8988T (cell line): ENCODE results near the gene C12orf56.
"Not testable (repeated sequence)": the region's sequence is repeated elsewhere in the genome, so short reads cannot be mapped to it uniquely, and the experiment has no call there.

Experiments used
- DNase-seq: peaks from one replicate; pipeline ENCODE4 v3.0.0; 2011

The C12orf56 gene

DNA sequence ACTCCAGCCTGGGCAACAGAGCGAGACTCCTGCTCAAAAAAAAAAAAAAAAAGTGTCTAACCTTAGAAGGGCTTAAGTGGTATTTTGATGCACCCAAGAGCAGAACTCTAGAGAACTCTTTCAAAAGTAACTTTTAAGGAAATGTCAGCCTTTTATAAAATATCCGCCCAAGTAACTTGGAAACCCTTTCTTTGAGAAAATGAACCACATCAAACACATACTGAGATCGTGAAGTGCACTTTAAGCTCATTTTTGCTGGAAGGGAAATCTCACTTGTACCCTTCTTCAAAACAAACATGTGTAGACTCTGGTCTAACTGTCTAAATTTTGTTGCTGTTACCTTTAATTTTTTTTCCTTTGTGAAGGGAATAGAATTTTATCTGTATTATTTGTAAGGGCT lies 5.5 kb downstream of the C12orf56 start:
- DNase-seq, result no peak

- DNase-seq, result no peak
Observed at GRCh38 chr12:64383675-64384074, 6.9 kb downstream of the C12orf56 start.

DNA sequence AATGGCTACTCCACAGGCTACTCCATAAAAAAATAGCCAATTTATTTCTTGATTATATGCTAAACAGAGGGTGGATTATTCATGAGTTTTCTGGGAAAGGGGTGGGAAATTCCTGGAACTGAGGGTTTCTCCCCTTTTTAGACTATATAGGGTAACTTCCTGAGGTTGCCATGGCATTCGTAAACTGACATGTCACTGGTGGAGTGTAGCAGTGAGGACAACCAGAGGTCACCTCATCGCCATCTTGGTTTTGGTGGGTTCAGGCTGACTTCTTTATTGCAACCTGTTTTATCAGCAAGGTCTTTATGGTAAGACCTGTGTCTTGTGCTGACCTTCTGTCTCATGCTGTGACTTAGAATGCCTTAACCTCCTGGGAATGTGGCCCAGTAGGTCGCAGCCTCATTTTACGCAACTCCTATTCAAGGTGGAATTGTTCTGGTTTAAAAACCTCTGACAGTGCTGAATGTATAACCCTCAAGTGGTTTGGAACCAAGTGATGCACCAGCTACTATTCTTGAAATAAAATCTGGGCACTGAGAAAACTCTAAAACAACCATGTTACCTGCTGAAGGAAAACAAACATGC lies 27.7 kb downstream of the C12orf56 start:
- DNase-seq, result no peak

DNA sequence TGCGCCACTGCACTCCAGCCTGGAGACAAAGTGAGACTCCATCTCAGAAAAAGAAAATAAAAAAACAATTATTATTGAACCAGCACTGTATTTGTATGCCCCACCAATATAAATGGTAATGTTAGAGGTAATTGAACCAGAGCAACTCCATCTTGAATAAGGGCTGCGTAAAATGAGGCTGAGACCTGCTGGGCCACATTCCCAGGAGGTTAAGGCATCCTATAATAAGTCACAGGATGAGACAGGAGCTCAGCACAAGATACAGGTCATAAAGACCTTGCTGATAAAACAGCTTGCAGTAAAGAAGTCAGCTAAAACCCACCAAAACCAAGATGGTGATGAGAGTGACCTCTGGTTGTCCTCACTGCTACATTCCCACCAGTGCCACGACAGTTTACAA lies 29.4 kb downstream of the C12orf56 start:
- DNase-seq, result not testable (repeated sequence)

DNA sequence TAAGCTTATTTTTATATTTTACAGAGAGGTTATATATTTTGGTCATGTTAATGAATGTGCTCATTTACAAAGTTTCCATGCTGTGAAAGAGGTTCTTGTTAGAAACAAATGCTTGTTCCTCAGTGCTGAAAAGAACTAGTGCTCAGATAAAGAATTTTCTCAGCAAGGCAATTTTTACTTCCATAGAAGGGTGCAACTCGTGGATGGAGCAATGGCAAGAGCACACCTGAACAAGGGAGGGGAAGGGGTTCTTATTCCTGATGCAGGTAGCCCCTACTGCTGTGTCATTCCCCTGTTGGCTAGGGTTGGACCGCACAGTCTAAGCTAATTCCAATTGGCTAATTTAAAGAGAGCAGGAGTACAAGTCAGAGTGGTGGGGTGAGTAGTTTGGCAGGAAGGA lies 34.3 kb downstream of the C12orf56 start:
- not testable (repeated sequence) for DNase-seq

DNA sequence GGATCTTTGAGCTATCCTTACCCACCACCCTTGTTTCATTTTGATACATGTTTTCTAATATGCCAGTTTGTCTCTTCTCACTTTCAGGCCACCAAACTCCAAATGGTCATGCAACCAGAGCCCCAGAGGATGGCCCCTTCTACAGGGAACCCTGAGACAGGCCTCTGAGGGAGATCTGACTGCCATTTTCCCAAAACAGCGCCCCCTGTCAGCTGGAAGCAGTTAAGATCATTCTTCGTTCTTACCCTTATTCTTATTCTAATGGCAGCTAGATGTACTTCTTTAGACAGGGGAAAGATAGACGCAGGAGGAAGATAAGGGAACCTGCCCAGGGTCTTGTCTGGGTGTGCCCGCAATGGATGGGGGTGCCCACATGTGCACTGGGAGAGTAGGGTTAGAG lies 38.4 kb downstream of the C12orf56 start:
- no peak for DNase-seq

DNA sequence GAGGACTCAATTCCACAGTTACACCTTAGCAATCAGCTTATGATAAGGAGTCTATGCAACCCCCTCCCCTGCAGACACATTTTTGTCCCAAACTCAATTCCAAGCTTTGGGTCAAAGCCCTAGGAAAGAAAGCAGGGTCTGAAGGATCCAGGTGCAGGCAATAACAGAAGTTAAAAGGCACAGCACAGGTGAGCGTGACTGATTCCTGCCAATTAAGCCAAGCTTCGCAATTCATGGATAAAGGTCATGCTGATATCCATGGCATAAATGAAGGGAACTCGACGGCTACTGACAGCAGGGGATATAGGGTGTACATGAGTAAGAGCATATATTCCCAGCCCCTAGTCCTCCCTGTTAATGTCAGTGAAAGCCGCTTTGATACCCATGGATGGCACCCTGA lies 39.3 kb downstream of the C12orf56 start:
- DNase-seq, result no peak

GRCh38 chr12:64347630-64348029 lies 42.9 kb downstream of the C12orf56 start:
- no peak for DNase-seq

DNA sequence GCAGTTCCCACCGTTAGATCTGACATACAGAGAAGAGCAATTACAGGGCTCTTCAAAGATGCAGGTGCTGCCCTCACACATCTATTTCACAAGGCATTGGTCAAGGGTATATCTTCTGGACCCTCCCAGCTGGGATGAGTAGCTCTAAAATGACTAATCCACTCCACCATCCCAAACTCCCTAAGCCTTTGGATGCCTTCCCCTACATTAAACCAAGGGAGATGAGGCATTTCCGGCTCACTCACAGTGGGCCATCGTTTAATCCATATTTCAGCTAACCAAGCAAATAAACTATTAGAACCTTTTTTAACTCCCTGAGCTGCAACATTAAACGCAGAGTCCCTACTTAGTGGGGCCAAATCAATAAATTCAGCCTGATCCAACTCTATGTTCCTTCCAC lies 45.9 kb downstream of the C12orf56 start:
- not testable (repeated sequence) for DNase-seq

DNA sequence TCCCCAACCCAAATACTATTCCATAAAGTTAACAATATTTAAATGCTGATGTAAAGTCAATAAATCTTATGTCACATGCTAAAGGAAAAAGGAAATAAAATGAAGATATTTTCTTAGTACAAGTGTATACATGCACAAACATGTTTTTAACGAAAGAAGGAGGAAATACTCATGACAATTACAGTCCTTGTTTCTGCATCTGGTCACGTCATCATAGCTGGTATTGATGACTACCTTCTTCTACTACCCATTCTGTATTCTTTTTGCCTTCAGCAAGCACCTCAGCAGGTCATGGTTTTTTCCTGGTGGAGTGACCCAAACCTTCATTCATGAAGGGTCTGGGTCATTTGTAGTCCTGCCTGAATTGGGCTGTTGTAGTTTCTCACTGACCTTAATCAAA lies 50.0 kb downstream of the C12orf56 start:
- DNase-seq, result not testable (repeated sequence)

DNA sequence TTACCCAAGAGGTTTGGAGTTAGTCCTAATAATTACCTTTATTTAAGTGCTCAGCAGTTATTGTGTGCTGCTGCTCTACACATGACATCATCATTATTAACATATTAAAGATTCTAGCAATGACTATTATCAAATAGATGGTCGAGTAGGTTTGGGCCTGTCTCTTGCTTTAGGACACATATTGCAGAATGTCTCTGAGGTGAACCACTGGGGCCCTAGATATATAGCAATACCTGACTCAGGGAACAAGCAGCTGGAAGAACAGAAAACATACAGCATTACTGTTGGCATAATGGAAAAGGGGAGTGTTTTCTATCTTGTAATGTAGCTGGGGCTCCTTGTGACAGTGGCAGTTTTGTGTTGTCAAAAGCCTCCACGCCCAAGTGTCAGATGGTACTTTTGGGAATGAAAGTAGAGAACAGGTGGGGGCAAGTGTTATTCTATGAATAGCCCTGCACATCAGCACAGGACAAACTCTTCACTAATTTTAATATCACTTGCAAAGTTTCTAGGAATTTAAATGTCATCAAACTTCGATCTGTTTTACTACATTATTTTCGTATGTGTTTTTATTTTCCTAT lies 54.6 kb downstream of the C12orf56 start:
- DNase-seq, result no peak

DNA sequence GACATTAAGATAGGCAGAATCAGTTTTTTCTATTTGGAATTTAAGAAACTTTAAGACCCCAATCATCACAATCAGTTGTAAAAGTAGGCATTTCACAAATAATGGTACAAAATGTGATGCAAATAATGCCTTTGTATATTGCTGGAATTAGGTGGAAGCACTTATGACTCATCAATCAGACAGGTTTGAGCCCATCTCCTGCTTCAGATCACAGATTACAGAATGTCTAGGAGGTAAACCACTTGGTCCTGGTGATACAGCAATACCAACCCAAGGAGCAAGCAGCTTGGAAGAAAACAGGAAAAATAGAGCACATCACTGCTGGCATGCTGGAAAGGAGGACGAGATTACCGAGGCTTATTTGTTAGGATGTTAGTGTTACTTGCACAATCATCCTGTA lies 57.6 kb downstream of the C12orf56 start:
- DNase-seq, result no peak

DNA sequence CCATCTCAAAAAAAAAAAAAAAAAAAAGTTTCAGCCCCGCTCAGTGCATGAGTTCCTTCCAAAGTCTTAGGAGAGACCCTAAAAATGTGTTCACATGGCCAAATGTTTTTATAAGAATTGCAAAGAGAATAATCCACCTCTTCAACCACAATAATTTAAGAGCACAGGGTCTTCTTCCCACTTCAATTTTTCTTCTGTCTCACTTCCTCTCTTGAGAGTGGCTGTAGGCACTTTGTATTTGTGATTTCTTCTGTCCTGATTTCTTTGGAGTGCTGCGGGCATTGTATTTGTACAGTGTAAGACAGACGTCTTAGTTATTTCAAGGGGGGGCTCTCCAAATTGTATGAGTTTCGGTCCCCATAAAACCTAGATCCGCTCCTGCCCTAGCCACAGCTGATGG lies 58.3 kb downstream of the C12orf56 start:
- no peak for DNase-seq

DNA sequence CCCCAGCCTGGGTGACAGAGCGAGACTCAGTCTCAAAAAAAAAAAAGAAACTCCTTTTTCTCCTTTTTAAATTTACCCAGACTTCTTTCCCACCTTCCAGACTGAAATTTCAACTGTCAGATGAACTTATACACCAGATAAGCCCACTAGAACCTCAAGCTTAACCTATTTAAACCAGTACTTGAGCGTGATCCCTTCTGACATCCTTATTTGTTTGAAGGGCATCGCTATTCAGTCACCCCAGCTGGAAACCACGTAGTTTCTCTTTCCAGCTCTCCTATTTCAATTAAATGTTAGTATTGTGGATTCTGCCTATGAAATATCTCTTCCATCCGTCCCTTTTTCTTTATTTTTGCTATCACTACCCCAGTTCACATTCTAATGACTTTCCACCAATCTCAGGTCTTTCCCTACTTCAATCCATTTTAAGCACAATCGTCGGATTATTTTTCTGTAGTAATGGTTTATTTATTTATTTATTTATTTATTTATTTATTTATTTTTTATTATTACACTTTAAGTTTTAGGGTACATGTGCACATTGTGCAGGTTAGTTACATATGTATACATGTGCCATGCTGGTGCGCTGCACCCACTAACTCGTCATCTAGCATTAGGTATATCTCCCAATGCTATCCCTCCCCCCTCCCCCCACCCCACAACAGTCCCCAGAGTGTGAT lies 61.4 kb downstream of the C12orf56 start:
- not testable (repeated sequence) for DNase-seq

DNA sequence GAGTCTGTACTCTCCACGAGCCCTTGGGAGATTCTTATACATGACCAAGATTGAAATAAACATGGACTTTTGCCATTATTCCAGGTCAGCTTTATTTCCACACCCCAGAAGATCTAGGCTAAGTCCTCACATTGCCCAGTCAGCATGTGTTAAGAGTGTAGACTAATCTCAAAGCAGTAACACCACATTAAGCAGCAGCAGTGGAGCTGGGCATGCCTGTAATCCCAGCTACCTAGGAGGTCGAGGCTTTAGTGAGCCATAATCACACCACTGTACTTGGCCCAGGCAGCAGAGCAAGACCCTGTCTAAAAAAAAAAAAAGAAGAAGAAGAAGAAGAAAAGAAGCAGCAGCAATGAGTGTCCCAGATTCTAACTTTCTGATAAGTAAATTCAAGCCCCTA lies 65.5 kb downstream of the C12orf56 start:
- DNase-seq, result no peak

- DNase-seq, result no peak
Observed at GRCh38 chr12:64323476-64324225, 66.9 kb downstream of the C12orf56 start.

- DNase-seq, result no peak
Observed at GRCh38 chr12:64323006-64323405, 67.6 kb downstream of the C12orf56 start.

DNA sequence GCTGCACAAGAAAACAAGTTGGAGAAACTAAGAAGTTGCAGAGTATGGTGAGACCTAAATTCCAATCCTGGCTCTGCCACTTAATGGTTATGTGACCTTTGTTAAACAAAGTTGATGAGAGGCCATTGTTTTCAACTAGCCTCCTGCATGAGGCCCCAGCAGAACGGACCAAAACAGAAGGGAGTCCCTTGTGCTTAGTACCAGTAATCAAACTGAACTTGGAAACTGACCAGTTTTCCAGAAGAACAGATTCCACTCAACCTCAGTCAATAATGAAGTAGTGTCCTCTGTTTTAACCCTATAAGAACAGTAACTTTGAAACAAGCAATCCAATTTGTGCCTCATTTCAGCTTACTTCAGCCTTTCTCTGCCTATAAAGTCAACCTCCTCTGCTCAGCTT lies 69.9 kb downstream of the C12orf56 start:
- no peak for DNase-seq

- not testable (repeated sequence) for DNase-seq
Observed at GRCh38 chr12:64319540-64320225, 70.9 kb downstream of the C12orf56 start.

- no peak for DNase-seq
Observed at GRCh38 chr12:64318605-64319004, 72.0 kb downstream of the C12orf56 start.

DNA sequence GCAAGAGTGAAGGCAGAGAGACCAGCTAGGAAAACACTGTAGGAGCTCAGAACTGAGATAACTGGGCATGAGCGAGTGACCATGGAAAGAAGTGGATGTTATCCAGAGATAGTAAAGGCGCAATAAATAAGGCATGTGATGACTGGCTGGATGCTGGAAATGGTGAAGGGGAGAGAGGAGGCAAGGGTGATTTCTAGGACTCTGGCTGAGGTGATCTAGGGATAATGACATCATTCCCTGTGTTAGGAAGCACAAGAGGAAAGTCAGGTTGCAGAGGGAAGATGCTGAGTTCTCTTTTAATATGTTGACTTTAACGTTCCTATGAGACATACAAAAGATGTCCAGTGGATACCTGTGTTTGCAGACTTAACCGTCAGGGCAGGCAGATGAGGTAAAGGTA lies 78.7 kb downstream of the C12orf56 start:
- DNase-seq, result no peak

DNA sequence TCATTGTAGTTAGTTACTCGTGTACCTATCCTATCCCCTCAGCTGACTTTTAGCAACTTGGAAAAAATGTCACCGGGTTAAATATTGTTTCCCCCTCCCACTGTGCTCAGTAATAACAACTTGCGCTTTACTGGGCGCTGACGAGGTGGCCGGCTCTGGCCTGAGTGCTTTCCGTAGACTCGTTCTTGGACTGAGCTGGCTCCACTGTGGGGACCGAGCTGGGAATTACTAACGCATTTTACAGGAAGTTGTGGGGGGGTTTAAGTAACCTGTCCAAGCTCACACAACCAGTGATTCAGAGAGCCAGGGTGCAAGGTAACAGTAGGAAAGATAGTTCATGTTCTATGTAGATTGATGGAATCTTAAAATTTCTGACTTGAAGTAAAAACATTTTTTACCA lies 86.0 kb downstream of the C12orf56 start:
- no peak for DNase-seq

DNA sequence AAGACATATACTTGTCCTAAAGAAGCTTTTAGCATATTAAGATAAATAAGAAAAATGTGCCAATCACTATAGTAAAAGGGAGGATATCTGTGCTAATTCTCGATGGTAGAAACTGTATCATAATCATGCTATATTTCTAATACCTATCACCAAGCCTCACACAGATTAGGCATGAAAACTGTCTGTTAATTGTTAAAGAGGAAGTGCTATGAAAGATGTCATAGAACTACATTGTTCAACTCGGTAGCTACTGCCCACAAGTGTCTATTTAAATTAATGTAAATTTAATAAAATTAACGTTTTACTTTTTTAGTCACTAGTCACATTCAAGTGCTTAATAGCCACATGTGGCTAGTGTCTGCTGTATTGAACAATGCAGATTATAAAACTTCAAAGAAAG lies 90.9 kb downstream of the C12orf56 start:
- DNase-seq, result no peak
